Mononuclear cell (primary cell): ENCODE measurements around the gene CNPY2. TPM values are rescaled to one million over a fixed set of nuclear protein-coding genes. Genes with fewer than 3 reads are reported as not detected.
A peak's percentile ranks its signal among the peaks of the same experiment; 100 is the strongest.
"Not testable (repeated sequence)": the region's sequence is repeated elsewhere in the genome, so short reads cannot be mapped to it uniquely, and the experiment has no call there.

Source experiments
- H3K27me3 ChIP-seq: 2 replicates; pipeline ENCODE4 v1.6.0; 2011; ENCODE audit warnings: low read length, control low read depth; ENCODE audit not compliant: insufficient read depth
- H3K4me1 ChIP-seq: 2 replicates; pipeline ENCODE4 v1.5.1; 2011; ENCODE audit warnings: mild to moderate bottlenecking, low read length, control low read depth; ENCODE audit not compliant: insufficient read depth
- H3K4me3 ChIP-seq: 2 replicates; pipeline ENCODE4 v1.5.1; 2011; ENCODE audit warnings: mild to moderate bottlenecking, low read length, moderate library complexity
- H3K9me3 ChIP-seq: 2 replicates; pipeline ENCODE4 v1.5.1; 2011; ENCODE audit warnings: low read depth, mild to moderate bottlenecking, control low read depth, low read length
- total RNA-seq: library from RNA; depleted of rRNA; stranded (reverse); fragments of >200 nt; gene quantifications from one replicate; pipeline ENCODE4 v1.2.3, GENCODE V29; 2012

The CNPY2 gene
- 22.6 TPM for total RNA-seq

DNA sequence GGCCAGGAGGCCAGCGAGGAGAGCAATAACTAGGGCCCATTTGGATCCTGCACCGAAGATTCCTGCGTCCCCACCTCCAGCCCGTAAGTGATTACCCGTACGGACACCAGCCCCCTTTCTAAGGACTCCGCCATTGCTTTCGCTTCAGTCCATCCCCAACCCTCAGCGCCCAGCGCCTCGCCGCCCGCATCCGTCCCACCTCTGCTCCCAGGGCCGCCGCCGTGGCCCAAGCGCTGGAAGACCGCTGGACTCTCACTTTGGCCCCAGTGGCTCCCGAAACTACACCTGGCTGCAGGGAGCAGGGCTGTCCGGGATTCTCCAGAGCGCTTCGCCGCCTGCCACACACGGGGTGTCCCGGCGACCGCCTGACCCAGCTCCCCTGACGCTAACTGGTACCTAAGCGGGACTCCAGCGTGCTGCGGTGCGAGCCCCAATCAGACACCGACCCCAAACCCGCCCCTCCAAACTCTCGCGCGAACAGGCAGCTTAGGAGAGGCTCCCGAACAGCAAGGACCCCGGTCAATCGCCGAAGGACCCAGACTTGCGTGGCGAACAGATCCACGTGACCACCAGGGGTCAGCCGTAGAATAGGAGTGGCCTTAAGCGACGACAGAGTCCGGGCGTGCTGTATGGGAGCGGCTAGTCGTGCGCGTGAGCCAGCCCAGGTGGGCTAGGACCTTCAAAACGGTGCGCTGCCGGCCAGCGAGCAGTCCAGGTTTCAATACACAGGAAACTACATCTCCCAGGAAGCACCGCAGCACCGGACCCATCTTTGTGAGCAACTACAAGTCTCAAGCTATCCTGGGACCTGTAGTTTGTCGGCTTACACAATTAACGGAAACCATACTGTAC lies at the start of gene CNPY2:
TSS of gene CNPY2 (minus strand) at position 367 of the 852 bp plus-strand sequence. CDS start 771 bp downstream, outside the sequence.
- H3K27me3 ChIP-seq: no peaks in the 10 kb centered on the region
- peaks cover 22% of the 10 kb centered on the region for H3K4me1 ChIP-seq
- peak within 1 kb of the TSS; percentile 86 for H3K4me3 ChIP-seq
- H3K9me3 ChIP-seq: no peaks in the 10 kb centered on the region

DNA sequence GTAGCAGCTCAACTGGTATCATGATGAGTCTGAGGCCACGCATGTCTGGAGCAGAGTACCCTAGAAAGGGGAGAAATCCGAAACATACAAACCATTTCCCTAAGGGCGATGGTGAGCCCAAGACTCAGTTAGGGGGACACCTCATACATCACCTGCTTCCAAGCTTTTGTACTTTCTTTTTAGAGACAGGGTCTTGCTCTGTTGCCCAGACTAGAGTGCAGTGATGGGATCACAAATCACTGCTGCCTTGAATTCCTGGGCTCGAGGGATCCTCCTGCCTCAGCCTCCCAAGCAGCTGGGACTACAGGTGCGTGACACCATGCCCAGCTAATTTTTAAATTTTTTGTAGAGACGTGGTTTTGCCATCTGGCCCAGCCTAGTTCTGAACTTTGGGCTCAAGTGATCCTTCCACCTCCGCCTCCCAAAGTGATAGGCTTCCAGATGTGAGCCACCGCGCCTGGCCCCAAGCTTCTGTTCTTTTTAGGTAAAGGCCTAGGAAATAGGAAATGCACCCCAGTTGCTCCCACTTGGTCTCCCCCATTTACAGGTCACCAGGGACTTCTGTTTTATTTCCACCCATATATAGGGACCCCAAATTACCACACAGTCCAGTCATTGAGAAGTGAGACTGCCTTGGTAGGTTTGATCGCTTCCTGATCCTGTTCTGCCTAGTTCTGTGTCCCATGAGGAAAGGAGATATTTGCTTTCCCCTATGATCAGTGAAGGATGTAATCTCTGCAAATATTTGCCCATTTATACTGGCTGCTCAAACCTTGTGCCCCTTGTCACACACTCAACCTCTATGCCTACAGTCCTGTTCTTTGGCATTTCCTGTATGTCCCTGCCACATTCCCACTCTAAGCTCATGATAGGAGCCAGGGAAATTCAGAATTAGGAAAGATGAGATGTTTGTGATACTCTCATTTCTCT lies 46.6 kb upstream of the CNPY2 start, which contains the start of gene APOF:
TSS of gene APOF (minus strand) at position 728 of the 930 bp plus-strand sequence. CDS start at position 616, 112 bp downstream.
- H3K9me3 ChIP-seq: no peaks in the 10 kb centered on the region
- no peaks in the 10 kb centered on the region for H3K27me3 ChIP-seq

DNA sequence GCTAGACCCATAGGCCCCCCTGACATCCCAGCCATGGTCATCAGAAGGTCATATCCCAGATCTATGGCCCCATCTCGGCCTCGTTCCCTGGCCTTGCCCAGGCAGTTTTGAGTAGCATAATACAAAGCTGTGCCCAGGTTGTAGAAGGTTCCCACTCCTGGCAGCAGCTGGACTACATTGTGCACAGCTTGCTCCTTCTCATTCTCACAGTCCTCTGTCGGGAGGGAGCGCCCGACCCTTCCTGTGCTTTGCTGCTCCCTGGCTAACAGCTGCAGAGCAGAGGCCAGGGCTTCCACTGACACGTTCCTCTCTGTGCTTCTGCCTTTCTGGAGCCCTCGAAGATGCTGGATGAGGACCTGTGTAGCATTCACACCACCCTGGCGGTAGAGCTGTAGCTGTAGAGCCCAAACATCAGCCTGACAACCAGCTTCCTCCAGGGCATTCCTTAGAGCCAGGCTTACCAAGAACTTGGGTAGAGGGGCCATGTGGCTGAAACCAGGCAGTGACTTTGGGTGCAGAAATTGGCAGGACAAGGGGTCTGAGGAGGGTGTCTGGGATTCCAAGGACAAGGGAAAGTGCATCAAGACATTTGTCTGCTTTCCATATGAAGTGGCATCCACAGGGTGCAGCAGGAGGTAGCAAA lies 45.8 kb upstream of the CNPY2 start:
- H3K4me1 ChIP-seq: peaks cover 32% of the 10 kb centered on the region
- no peak overlapping the region for H3K4me3 ChIP-seq
- no peaks in the 10 kb centered on the region for H3K9me3 ChIP-seq
- H3K27me3 ChIP-seq: no peaks in the 10 kb centered on the region

More for the DNA sequence above, 46.6 kb upstream of the CNPY2 start, which contains the start of gene APOF:
- Histone ChIP-seq H3K4me1 (peaks cover 26% of the 10 kb centered on the region), H3K4me3 (no peak within 1 kb of the TSS)

DNA sequence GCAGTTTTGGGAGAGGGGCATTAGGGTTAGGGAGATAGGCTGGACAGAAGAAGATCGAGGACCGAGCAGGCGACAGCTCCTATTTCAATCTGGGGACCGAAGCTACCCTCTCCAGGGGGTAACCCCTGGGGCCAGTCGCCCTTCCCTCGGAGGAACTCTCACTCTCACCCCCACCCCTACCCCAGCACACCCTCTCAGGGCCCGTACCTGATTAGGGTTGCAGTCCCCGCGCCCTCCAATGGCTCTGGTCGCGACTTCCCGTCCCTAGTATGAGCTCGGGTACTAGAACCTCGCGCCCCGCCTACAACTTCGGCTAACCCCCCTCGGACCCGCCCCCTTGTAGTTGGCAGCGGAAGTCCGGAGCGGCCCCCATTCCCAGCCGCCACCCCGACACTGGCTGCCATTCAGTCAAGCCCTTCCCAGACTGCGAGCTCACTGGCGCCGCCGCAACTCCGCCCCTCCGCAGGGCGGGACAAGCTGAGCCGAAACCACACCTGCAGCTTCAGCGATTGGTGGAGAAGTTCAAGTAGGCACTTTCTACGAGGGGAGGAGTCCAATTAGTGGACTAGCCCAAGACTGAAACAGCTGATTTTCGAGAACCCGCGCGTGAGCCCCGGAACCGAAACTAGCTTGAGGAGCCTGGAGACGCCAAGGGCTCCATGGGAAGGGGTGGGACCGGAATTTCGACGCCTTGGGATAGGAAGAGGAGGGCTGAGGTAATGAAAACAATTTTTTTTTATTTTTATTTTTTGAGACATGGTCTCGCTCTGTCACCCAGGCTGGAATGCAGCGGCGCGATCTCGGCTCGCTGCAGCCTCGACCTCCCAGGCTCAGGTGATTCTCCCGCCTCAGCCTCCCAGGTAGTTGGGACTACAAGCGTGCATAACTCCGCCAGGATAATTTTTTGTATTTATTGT lies 44.3 kb upstream of the CNPY2 start, which contains the start of gene STAT2:
TSS of gene STAT2 (minus strand) at position 257 of the 917 bp plus-strand sequence. CDS start 3,536 bp downstream, outside the sequence.
- Histone ChIP-seq H3K4me3 (peak within 1 kb of the TSS; percentile 96), H3K4me1 (peaks cover 34% of the 10 kb centered on the region), H3K27me3 (no peaks in the 10 kb centered on the region), H3K9me3 (no peaks in the 10 kb centered on the region)

DNA sequence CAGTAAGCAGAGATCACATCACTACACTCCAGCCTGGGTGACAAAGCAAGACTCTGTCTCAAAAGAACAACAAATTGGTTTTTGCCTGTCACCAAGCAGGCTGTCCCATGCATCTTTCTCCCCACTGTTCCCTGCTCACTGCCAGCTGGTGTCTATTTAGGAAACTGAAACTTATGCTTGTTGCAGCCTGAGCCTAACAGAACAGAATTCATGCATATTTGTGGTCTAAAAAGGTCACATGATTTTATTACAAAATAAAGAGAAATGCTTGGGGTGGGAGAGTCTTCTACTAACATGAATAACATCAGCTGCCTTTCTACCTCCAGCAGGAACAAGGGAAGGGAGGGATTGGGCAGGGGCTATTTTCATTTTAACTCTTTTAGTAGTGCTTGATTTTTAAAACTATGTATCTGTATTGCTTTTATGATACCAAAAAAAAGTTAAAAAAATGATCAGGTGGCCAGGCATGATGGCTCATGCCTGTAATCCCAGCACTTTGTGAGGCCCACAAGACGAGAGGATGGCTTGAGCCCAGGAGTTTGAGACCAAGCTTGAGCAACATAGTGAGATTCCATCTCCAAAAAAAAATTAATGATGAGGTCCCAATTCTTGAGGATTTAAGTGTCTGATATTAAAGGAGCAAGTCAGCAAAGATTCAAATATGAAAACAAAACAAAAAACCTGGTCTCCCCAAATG lies 43.2 kb upstream of the CNPY2 start:
- H3K27me3 ChIP-seq: no peaks in the 10 kb centered on the region
- no peaks in the 10 kb centered on the region for H3K9me3 ChIP-seq
- peaks cover 34% of the 10 kb centered on the region for H3K4me1 ChIP-seq
- peak overlapping the region; percentile 96 for H3K4me3 ChIP-seq

DNA sequence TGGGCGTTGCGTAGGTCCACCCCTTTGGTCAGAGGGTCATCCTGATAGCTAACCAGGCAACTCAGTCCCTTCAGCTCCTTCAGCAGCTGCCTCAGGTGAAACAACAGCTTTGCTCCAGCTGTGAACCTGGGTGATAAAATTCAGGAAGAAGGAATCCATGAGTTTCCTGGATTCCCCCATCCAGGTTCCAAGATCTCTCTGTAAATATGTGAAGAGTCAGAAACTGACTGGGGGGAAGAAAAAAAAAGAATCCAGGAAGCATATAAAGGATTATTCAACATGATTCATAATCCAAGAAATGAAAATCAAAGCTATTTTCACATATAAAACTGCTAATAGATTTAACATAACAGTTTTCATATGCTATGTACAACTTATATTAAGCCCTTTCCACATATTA lies 35.5 kb upstream of the CNPY2 start:
- no peaks in the 10 kb centered on the region for H3K27me3 ChIP-seq
- no peaks in the 10 kb centered on the region for H3K9me3 ChIP-seq
- H3K4me1 ChIP-seq: no peaks in the 10 kb centered on the region
- H3K4me3 ChIP-seq: no peak overlapping the region

DNA sequence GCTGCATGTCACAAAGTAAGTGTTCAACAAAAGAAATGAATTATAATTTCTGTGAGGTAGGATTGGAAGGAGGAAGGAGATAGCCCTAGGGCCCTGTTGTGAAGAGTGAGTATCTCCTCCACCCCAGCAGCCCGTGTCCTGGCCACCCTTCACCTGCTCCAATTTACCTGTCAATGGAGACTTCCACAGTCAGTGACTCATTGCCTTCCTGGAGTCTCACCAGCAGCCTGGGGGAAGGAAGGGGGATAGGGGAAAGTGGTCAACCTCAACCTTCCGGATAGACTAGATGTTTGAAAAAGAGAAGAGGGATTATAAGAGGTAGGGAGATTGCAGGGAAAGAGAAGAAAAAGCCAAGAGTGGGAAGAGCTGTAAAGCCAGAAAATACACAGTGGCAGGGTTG lies 34.9 kb upstream of the CNPY2 start:
- no peaks in the 10 kb centered on the region for H3K4me1 ChIP-seq
- no peaks in the 10 kb centered on the region for H3K27me3 ChIP-seq

DNA sequence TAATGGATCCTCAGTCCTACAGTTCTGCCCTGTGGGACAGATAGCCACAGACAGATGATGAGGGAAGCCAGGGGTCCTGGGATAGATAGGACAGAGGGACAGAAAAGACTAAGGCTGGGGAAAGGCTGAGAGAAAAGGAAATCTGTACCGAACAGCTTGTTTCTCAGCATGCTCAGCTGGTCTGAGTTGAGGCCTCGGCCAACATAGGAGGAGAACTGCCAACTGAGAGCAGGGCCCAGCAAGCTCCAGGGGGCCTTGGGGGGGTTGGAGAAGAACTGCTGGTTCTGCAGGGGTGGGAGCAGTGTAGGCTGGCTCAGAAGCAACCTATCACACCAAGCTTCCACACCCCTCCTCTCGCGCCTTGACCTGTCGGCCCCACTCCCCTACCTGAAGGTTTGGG lies 33.0 kb upstream of the CNPY2 start:
- Histone ChIP-seq H3K4me1 (no peaks in the 10 kb centered on the region), H3K9me3 (no peaks in the 10 kb centered on the region), H3K27me3 (no peaks in the 10 kb centered on the region), H3K4me3 (no peak overlapping the region)

More for the DNA sequence above, 34.9 kb upstream of the CNPY2 start:
- Histone ChIP-seq H3K9me3 (no peaks in the 10 kb centered on the region), H3K4me3 (no peak overlapping the region)

DNA sequence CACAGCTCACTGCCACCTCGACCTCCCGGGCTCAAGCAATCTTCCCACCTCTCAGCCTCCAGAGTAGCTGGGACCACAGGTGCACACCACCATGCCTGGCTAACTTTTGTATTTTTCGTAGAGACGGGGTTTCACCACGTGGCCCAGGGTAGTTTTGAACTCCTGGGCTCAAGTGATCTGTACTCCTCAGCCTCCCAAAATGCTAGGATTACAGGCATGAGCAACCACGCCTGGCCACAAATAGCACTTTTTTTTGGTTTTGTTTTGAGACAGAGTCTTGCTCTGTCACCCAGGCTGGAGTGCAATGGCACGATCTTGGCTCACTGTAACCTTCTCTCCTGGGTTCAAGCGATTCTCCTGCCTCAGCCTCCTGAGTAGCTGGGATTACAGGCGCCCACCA lies 31.5 kb upstream of the CNPY2 start:
- H3K9me3 ChIP-seq, H3K27me3 ChIP-seq, H3K4me3 ChIP-seq, H3K4me1 ChIP-seq: not testable (repeated sequence)

DNA sequence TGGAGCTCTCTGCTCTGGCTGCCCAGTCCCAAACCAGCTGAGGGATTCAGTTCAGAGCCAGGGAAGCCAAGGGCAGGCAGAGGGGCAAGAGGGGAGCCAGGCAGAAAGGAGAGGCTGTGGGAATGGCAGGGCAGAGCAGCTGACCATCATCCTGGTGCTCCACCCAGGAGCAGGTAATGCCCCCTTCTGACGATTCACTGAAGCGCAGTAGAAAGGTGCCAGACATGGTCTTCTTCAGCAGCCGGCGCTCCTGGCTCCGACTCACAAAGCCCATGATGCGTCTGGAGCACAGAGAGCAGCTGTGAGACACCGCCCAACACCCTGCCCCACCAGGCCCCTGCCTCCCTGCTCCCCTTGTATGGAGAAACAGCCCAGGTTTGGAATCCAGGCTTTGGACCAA lies 30.9 kb upstream of the CNPY2 start:
- Histone ChIP-seq H3K9me3 (no peaks in the 10 kb centered on the region), H3K4me1 (no peaks in the 10 kb centered on the region), H3K27me3 (no peaks in the 10 kb centered on the region), H3K4me3 (no peak overlapping the region)

DNA sequence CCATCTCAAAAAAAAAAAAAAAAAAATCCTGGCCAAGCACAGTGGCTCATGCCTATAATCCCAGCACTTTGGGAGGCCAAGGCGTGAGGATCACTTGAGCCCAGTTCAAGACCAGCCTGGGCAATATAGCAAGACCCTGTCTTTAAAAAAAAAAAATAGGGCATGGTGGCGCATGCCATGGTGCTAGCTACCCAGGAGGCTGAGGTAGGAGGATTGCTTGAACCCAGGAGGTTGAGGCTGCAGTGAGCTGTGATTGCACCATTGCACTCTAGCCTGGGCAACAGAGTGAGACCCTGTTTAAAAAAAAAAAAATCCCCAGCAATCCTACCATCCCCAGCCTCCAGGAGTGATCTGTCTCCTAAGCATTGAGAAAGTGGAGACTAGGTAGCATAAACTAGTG lies 26.5 kb upstream of the CNPY2 start:
- not testable (repeated sequence) for H3K4me3 ChIP-seq, H3K9me3 ChIP-seq, H3K27me3 ChIP-seq
- peaks cover 32% of the 10 kb centered on the region for H3K4me1 ChIP-seq

DNA sequence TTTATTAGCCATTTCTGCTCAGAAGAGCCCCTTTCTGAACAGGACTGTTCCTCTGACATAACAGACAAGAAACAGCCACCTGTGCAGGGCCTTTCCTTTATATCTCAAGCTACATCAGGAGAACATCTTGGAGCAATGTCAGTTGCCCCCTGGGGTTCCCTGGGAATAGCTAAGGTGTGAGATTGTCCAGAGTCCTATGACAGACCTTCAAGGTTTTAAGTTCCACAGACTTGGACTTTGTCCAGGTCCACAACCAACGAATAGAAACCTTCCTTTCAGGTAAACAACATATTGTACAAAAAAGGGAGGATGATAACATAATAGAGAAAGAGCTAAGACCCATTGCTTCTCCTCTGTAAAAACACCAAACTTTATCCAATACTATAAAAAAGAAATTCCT lies 25.8 kb upstream of the CNPY2 start:
- no peak overlapping the region for H3K4me3 ChIP-seq
- no peaks in the 10 kb centered on the region for H3K27me3 ChIP-seq
- peaks cover 39% of the 10 kb centered on the region for H3K4me1 ChIP-seq
- H3K9me3 ChIP-seq: no peaks in the 10 kb centered on the region

DNA sequence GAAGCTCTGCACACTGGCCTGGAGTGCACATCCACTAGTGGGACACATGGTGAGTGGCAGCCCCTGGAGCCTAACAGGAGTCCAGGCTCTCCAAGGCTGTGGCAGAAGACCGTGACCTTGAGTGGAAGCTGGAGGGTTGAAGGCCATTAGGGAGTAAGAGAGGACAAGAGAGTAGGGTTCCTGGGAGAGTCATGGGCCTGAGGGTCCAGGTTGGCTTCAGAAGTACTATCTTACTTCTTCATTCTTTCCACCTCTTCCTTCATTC lies 23.3 kb upstream of the CNPY2 start:
- Histone ChIP-seq H3K4me1 (peaks cover 54% of the 10 kb centered on the region), H3K4me3 (peak overlapping the region; percentile 14), H3K9me3 (no peaks in the 10 kb centered on the region)

More for the DNA sequence above, 23.3 kb upstream of the CNPY2 start:
- H3K27me3 ChIP-seq: no peaks in the 10 kb centered on the region
